ENCODE data around the gene PLEKHA5. TPM values are rescaled to one million over a fixed set of nuclear protein-coding genes. Genes with fewer than 3 reads are reported as not detected.

PLEKHA5 gene
- total and polyA plus RNA-seq, 2 experiments from 2014 or later: 82.8 to 112 TPM

DNA sequence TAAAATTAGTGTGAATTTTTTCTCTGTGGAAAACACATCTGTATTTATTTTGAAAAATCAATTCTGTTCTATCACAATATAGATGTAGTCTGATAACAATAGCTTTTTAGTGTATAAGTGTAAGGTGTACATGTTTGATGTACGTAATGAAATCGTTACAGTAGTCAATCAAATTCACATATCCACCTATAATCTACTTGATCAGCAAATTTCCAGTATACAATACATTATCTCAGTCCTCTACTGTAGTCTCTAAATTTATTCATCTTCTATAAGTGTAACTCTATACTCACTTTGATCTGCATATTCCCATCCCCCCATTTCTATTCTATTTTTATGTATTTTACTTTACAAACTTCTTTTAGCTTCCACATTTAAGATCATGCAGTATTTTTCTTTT, 13.0 kb downstream of the PLEKHA5 start:
- no peaks in the 10 kb centered on the region for H3K27me3 Mint-ChIP-seq (ENCODE audit: insufficient read depth, low read depth, poor library complexity)
- no peaks in the 10 kb centered on the region for H3K9me3 Mint-ChIP-seq
- DNase-seq (ENCODE audit: low spot score) (no peak), ATAC-seq (no peak)
- H4K20me1 ChIP-seq (replicated peaks; ENCODE audit: insufficient read depth): peaks cover 57% of the 10 kb centered on the region
- no peak overlapping the region for H3K27ac Mint-ChIP-seq
- TF ChIP-seq NANOG (IDR thresholded peaks at IDR 0.05; ENCODE audit: borderline replicate concordance) (no peak), EZH2phosphoT487 (IDR thresholded peaks at IDR 0.05; ENCODE audit: unreplicated experiment) (no peak), EZH2 (IDR thresholded peaks at IDR 0.05; ENCODE audit: low read depth, unreplicated experiment) (no peak), STAT1 (IDR thresholded peaks at IDR 0.05; ENCODE audit: unreplicated experiment) (no peak), ZNF331 (CRISPR knock-in tag; IDR thresholded peaks at IDR 0.05; ENCODE audit: low read depth) (no peak), ZNF114 (CRISPR knock-in tag; IDR thresholded peaks at IDR 0.05) (no peak), CREB1 (CRISPR knock-in tag; IDR thresholded peaks at IDR 0.05; ENCODE audit: low read depth) (no peak), JUNB (IDR thresholded peaks at IDR 0.05; ENCODE audit: unreplicated experiment) (no peak), POLR2AphosphoS5 (IDR thresholded peaks at IDR 0.05; ENCODE audit: low read depth) (no peak)
- TF ChIP-seq, protein P1, sequence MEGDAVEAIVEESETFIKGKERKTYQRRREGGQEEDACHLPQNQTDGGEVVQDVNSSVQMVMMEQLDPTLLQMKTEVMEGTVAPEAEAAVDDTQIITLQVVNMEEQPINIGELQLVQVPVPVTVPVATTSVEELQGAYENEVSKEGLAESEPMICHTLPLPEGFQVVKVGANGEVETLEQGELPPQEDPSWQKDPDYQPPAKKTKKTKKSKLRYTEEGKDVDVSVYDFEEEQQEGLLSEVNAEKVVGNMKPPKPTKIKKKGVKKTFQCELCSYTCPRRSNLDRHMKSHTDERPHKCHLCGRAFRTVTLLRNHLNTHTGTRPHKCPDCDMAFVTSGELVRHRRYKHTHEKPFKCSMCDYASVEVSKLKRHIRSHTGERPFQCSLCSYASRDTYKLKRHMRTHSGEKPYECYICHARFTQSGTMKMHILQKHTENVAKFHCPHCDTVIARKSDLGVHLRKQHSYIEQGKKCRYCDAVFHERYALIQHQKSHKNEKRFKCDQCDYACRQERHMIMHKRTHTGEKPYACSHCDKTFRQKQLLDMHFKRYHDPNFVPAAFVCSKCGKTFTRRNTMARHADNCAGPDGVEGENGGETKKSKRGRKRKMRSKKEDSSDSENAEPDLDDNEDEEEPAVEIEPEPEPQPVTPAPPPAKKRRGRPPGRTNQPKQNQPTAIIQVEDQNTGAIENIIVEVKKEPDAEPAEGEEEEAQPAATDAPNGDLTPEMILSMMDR (conservative IDR thresholded peaks at IDR 0.05; ENCODE audit: low read depth in 2 of 2): no peak
- TF ChIP-seq, protein P2, sequence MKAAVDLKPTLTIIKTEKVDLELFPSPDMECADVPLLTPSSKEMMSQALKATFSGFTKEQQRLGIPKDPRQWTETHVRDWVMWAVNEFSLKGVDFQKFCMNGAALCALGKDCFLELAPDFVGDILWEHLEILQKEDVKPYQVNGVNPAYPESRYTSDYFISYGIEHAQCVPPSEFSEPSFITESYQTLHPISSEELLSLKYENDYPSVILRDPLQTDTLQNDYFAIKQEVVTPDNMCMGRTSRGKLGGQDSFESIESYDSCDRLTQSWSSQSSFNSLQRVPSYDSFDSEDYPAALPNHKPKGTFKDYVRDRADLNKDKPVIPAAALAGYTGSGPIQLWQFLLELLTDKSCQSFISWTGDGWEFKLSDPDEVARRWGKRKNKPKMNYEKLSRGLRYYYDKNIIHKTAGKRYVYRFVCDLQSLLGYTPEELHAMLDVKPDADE (IDR thresholded peaks at IDR 0.05): no peak
- TF ChIP-seq, protein P3, sequence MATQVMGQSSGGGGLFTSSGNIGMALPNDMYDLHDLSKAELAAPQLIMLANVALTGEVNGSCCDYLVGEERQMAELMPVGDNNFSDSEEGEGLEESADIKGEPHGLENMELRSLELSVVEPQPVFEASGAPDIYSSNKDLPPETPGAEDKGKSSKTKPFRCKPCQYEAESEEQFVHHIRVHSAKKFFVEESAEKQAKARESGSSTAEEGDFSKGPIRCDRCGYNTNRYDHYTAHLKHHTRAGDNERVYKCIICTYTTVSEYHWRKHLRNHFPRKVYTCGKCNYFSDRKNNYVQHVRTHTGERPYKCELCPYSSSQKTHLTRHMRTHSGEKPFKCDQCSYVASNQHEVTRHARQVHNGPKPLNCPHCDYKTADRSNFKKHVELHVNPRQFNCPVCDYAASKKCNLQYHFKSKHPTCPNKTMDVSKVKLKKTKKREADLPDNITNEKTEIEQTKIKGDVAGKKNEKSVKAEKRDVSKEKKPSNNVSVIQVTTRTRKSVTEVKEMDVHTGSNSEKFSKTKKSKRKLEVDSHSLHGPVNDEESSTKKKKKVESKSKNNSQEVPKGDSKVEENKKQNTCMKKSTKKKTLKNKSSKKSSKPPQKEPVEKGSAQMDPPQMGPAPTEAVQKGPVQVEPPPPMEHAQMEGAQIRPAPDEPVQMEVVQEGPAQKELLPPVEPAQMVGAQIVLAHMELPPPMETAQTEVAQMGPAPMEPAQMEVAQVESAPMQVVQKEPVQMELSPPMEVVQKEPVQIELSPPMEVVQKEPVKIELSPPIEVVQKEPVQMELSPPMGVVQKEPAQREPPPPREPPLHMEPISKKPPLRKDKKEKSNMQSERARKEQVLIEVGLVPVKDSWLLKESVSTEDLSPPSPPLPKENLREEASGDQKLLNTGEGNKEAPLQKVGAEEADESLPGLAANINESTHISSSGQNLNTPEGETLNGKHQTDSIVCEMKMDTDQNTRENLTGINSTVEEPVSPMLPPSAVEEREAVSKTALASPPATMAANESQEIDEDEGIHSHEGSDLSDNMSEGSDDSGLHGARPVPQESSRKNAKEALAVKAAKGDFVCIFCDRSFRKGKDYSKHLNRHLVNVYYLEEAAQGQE (IDR thresholded peaks at IDR 0.05; ENCODE audit: unreplicated experiment): no peak
- TF ChIP-seq, protein P4, sequence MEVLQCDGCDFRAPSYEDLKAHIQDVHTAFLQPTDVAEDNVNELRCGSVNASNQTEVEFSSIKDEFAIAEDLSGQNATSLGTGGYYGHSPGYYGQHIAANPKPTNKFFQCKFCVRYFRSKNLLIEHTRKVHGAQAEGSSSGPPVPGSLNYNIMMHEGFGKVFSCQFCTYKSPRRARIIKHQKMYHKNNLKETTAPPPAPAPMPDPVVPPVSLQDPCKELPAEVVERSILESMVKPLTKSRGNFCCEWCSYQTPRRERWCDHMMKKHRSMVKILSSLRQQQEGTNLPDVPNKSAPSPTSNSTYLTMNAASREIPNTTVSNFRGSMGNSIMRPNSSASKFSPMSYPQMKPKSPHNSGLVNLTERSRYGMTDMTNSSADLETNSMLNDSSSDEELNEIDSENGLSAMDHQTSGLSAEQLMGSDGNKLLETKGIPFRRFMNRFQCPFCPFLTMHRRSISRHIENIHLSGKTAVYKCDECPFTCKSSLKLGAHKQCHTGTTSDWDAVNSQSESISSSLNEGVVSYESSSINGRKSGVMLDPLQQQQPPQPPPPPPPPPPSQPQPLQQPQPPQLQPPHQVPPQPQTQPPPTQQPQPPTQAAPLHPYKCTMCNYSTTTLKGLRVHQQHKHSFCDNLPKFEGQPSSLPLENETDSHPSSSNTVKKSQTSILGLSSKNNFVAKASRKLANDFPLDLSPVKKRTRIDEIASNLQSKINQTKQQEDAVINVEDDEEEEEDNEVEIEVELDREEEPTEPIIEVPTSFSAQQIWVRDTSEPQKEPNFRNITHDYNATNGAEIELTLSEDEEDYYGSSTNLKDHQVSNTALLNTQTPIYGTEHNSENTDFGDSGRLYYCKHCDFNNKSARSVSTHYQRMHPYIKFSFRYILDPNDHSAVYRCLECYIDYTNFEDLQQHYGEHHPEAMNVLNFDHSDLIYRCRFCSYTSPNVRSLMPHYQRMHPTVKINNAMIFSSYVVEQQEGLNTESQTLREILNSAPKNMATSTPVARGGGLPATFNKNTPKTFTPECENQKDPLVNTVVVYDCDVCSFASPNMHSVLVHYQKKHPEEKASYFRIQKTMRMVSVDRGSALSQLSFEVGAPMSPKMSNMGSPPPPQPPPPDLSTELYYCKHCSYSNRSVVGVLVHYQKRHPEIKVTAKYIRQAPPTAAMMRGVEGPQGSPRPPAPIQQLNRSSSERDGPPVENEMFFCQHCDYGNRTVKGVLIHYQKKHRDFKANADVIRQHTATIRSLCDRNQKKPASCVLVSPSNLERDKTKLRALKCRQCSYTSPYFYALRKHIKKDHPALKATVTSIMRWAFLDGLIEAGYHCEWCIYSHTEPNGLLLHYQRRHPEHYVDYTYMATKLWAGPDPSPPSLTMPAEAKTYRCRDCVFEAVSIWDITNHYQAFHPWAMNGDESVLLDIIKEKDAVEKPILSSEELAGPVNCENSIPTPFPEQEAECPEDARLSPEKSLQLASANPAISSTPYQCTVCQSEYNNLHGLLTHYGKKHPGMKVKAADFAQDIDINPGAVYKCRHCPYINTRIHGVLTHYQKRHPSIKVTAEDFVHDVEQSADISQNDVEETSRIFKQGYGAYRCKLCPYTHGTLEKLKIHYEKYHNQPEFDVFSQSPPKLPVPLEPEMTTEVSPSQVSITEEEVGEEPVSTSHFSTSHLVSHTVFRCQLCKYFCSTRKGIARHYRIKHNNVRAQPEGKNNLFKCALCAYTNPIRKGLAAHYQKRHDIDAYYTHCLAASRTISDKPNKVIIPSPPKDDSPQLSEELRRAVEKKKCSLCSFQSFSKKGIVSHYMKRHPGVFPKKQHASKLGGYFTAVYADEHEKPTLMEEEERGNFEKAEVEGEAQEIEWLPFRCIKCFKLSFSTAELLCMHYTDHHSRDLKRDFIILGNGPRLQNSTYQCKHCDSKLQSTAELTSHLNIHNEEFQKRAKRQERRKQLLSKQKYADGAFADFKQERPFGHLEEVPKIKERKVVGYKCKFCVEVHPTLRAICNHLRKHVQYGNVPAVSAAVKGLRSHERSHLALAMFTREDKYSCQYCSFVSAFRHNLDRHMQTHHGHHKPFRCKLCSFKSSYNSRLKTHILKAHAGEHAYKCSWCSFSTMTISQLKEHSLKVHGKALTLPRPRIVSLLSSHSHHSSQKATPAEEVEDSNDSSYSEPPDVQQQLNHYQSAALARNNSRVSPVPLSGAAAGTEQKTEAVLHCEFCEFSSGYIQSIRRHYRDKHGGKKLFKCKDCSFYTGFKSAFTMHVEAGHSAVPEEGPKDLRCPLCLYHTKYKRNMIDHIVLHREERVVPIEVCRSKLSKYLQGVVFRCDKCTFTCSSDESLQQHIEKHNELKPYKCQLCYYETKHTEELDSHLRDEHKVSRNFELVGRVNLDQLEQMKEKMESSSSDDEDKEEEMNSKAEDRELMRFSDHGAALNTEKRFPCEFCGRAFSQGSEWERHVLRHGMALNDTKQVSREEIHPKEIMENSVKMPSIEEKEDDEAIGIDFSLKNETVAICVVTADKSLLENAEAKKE (CRISPR knock-in tag; IDR thresholded peaks at IDR 0.05): no peak
- peaks cover 33% of the 10 kb centered on the region for H3K4me1 ChIP-seq (ENCODE audit: insufficient read depth)
- peaks cover 100% of the 10 kb centered on the region for H3K79me2 ChIP-seq (replicated peaks; ENCODE audit: insufficient read depth)
- H3K36me3 Mint-ChIP-seq (ENCODE audit: low read depth): peaks cover 26% of the 10 kb centered on the region
- no peaks in the 10 kb centered on the region for H3F3A ChIP-seq (replicated peaks; ENCODE audit: low read depth)
- no peaks in the 10 kb centered on the region; the same call in 1 of the 2 replicates for H3K36me3 ChIP-seq (ENCODE audit: insufficient read depth)
- no peak overlapping the region for H3K4me3 ChIP-seq
- H2AFZ ChIP-seq: no peak overlapping the region
- peaks cover 37% of the 10 kb centered on the region for H3K4me1 Mint-ChIP-seq
- no peaks in the 10 kb centered on the region for H3K9me2 ChIP-seq (ENCODE audit: insufficient read depth)
- no peak overlapping the region for H3K4me2 ChIP-seq
- no peak overlapping the region for H3K4me3 Mint-ChIP-seq
- no peak overlapping the region for H3K27ac ChIP-seq (ENCODE audit: low read depth)
- H3K27me3 ChIP-seq (ENCODE audit: insufficient read depth): no peaks in the 10 kb centered on the region

All from GM23338 (cell line).